Stimulated activated CD4-positive, alpha-beta T cell treated with anti-CD3 and anti-CD28 coated beads, Interleukin-2, amount 100 ng/mL, for 24 hours (primary cell): ENCODE results near the gene SLCO3A1.
"Not testable (repeated sequence)": the region's sequence is repeated elsewhere in the genome, so short reads cannot be mapped to it uniquely, and the experiment has no call there.

Experiments
- DNase-seq, 2 donors: peaks; one replicate each; pipeline ENCODE4 v3.0.0-alpha.2; 2020

SLCO3A1 gene

DNA sequence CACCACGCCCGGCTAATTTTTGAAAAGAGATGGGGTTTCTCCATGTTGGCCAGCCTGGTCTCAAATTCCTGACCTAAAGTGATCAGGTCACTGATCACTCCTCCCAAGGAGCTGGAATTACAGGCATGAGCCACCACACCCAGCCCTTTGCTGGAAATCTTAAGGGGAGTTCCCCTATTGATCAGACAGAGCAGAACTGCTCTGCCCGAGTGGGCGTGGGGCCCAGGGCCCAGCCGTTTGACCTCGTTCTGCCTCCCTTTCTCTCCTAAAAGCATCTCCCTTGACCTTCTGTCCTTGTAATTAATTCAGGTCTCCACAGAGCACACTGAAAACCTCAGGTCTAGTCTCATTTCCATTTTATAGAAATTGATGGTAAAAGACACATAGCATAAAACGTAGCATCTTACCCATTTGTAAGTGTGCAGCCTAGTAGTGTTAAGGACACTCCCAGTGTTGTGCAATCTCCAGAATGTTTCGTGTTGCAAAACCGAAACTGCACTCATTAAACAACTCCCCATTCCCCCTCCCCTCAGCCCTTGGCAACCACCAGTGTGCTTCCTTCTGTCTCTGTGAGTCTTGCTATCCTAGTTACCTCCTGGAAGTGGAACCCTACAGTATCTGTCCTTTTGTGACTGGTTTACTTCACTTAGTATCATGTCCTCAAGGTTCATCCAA lies 89.3 kb downstream of the SLCO3A1 start:
- peak; percentile 21 to 46 for DNase-seq

DNA sequence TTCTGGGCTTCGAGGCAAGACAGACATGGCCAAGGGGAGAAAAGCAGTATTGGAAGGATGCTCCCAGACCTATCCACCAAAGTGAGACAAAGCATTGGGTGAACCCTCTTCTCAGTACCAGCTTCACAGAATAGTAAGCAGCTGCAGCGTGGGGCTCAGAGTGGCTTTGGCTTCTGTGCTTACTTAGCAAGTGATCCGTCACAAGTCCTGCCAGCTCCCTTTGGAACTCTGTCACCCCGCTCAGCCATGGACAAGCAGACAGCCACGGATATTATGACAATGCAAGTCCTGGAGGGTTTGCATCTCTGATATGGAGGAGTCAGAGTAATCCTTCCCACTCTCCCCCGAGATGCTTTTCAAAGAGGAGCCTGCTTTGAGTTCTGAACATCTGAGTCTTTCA lies 90.8 kb downstream of the SLCO3A1 start:
- DNase-seq = no peak

DNA sequence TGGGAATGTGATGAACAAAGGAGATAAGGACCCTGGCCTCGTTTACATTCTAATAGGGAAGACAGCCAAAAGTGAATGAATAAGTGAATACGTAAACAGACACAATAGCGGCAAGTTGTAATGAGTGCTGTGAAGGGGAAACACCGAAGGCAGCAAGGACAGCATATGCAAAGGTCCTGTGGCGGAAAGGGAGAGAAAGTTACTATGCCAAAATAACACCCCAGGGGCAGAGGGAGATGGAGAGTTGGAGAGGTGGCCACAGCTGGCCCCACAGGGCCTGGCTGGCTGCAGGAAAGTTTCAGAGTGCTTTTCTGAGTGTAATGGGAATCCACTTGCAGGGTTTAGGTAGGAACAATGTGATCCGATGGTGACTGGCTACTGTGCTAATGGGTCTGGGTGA lies 91.9 kb downstream of the SLCO3A1 start:
- no peak for DNase-seq

DNA sequence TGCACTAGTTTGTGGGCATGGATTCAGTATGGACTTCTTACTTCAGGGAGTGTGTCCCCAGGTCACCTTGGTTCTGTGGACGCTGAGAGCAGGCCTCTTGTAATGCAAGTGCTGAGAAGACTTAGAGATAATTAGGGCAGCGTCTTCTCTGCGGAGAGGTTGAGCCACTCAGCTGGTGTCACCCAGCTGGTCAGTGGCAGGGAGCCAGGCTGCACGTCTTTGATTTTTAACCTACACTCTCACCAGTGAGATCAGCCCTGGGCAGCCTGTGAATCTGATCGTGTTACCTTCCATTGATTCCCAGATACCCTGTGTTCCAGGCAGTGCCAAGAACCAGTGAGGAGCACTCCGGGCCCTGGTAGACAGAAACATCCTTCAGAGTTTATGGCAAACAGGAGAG lies 92.6 kb downstream of the SLCO3A1 start:
- no peak for DNase-seq

DNA sequence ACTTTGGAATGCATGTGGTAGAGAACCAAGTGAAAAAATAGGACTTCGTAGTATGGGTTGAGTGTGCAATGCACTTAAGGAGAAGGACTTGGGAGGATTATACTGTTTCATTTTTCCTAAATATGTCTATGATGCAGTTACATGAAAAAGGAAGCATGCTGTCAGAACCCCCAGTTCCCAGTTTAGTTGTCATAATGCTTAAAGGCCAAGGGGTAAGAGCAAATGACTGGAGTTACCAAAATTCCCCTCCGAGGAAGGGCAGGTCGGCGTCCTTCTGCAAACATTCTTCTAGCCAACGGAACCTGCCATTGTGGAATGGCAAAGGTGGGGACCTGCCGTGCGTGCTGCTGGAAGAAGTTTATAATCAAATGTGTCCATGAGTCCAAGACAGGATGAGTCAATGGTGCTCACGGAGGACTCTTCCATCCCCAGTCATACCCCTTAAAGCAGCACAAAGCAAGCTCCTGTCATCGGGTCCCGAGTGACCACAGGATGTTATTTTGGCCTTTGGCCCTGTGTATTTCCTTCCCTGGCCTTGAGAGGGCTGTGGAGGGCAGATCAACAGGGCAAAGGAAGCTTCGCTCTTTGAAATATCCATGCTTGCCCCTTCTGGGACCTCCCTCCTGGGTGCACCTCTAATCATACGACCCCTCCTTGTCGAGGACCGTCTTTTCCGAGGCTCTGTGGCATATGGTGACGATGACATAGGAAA lies 93.2 kb downstream of the SLCO3A1 start:
- no peak for DNase-seq

DNA sequence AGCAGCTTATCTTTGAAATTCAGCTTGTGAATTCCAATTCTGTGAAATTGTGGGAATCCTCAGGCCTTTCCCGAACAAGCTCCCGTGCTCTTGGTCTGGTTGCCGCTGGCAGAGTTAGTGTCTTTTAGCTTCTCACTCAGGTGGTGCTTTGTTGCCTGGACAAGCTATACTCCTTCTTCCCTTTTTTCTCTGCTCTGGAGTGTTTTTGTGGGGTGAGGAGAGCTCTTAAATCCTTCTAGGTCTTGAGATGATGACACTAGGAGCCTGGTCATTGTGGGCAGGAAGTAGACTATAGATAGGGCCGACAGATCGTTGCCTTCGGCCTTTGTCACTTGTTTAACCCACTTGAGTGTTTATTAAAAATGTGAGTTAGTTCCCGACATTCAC lies 93.8 kb downstream of the SLCO3A1 start:
- no peak for DNase-seq

DNA sequence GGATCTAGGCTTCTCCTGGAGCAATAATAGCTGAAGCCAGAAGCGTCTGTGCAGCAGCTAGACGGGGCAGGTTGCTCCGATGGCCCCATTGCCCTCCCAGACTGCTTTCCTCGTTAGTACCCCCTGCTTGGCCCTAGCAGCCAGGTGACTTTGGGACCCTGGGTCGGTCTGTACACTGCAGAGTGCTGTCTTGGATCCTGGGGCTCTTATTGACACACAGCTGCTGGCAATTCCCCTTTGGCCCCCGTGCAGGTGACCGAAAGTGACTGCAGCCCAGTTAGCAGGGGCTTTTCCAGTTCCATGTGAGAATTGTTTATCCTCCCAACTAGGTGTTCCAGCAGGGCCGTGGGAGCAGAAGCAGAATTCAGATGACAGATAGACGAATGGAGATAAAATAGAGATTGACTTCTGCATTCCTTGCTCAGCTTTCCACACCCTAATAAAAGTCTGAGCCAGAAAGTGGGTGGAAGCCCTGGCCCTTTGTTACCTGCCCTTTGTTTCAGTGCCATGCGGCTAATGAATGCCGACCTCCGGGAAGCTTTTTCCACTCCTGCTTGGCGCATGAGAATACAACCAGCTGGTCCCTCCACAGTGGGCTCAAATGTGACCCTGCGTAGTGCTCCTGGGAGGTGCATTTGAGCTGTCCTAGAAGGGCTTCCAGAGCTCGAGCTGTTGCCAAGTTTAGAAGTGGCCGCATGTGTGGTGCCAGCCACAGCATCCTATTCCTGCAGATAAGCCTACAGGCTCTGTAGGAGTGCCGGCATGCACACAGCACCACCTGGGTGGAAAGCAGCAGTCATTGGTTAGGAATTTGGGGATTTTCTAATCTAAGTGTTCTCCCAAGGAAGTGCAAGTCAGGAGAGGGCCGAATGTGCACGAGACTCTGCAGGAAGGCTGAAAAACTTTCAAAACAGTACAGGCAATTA lies 94.4 kb downstream of the SLCO3A1 start:
- DNase-seq = no peak

DNA sequence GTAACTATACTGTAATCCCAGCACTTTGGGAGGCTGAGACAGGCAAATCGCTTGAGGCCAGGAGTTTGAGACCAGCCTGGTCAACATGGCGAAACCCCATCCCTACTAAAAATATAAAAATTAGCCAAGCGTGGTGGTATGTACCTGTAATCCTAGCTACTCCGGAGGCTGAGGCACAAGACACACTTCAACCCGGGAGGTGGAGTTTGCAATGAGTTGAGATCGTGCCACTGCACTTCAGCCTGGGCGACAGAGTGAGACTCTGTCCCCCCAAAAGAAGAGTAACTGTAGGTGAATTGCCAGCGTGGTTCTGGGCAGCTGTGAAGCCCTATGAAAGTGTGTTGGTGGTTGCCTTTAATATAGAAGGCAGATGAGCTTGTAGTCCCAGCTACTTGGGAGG lies 95.9 kb downstream of the SLCO3A1 start:
- DNase-seq = no peak

DNA sequence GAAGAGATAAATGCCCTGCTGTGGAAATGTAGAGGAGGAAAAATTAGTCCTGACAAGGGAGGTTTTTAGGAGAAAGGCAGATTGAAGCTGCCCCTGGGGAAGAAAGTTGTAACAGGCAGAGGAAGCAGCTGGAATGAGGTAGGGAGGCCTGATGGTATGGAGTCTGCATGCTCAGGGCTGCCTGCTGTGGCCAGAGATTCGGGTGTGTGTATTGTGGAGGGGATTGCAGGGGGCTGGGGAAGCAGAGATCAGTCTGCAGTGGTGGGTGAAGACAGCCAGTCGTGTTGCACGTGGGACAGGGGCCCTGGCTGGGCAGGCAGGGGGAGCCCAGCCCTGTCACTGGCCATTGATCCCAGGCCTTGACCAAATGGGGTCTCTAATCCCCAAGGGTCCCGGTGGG lies 96.5 kb downstream of the SLCO3A1 start:
- DNase-seq = no peak

DNA sequence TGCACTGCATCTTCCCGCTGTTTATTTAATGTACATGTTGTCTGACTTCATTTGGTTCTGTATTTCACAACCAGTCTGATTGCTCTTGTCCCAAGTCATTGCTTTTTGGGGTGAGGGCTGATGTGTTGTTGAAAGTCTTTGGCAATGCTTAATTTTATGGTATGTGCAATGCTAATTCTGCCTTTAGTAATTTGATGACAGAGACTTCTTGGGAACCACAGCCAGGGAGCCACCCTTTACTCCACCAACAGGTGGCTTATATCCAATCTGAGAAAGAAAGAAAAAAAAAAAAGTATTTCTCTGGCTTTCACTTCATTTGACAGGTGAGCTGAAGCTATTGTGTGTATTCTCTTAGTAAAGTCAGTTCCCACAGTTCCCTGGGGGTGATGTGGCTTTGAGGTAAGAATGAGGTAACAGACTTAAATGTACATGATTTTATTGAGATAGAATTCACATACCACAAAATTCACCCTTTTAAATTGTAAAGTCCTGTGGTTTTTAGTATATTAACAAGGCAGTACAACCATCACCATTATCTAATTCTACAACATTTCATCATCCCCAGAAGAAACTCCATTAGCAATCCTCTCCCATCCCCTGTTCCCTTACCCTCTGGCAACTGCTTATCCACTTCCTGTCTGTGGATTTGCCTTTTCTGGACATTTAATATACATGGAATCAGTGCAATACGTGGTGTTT lies 97.3 kb downstream of the SLCO3A1 start:
- no peak for DNase-seq

DNA sequence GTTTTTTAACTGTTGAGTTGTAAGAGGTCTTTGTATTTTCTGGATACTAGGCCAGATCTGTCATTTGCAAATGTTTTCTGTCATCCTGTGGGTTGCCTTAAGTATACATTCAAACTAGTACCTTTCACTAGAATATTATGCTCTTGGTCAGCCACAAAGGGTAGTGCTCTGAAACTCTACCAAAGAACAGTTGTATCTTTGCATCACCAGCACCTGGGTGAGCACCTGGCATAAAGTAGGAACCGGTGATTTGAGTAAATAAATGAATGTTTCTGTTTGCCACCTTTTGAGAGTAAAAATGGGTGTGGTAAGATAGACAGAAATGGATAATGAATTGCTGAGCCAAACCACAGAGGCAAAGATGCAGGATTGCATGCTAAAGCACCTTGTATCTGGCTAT lies 98.7 kb downstream of the SLCO3A1 start:
- no peak for DNase-seq

DNA sequence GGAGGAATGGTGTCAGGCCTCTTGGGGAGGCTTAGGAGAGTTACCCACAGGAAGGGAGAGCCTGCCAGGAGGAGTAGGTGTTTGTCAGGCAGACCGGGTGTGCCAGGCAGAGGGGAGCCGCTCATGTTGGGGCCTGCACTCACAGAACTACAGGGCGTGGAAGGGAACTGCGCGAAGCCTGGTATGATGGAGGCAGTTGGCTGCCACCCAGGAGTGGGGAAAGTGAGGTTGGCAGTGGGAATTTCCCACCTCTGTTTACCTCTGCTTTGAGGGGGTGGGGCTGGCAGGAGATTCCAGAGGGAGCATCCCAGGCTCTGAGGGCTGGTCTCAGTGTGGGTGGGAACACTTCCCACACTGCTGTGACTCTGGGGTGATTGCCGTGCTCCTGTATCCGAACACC lies 99.9 kb downstream of the SLCO3A1 start:
- no peak for DNase-seq

DNA sequence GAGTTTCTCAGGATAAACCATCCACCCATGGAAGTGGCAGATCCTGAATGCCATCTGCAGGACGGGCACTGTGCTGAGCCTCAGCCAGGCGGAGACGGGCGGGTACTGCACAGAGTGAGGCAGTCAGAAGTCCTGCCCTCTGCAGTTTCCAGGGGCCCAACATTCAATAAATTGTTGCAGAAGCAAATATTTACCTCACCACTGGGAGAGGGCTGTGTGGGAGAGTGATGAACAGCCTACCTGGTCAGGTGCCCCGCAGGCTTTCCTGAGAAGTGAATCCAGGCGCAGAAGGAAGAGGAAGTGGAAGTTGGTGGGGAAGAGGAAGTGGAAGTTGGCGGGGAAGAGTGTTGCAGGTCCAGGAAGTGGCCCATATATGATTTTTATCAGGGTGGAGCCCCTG lies 100.8 kb downstream of the SLCO3A1 start:
- no peak for DNase-seq

DNA sequence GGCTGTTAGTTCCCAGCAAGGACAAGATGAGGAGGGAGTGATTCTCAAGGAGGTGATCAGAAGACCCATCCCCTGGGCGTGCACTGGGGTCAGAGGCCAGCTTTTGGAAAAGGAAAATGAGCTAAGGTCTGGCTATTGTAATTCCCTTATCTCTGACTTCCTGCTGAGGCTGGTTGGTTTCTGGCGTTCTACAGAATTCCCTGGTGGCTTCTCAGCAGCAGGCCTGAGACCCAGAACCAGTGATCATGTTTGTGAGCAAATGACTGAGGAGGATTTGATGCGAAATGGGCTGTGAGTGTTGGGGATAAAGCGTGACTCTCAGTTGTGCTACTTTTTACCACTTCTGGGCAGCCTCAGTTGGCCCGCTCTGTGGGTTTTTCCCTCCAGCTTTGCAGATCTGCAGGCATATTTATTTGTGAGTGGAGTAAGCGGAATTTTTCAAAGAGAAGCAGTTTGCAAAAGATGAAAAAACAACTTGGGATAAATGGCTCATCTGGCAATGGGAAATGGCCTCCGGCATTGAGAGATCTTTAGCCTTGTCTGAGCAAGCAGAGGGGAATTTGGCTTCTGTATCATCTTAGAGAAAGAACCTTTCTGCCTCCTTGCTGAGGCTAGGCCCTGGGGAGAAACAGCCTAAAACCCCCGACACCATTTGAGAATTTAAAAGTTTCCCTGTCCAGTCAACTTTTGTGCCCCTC lies 102.7 kb downstream of the SLCO3A1 start:
- DNase-seq = no peak

DNA sequence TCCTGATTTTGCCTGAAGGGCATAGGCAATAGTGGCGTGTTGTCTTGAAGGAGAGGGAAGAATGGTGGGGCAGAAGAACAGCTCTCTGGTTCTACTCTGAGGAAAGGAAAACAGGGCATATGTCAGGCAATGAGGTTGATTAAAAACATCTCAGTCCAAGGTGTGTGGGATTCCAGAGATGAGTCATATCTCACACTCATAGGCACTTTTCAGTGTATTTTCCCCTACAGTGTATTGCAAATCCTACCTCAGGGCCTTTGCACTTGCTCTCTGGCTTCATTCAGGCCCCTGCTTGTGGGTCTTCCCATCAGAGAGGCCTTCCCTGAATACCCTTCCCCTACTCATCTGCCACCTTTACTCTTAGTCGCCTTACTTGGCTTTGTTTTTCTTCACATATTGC lies 107.8 kb downstream of the SLCO3A1 start:
- DNase-seq = no peak

DNA sequence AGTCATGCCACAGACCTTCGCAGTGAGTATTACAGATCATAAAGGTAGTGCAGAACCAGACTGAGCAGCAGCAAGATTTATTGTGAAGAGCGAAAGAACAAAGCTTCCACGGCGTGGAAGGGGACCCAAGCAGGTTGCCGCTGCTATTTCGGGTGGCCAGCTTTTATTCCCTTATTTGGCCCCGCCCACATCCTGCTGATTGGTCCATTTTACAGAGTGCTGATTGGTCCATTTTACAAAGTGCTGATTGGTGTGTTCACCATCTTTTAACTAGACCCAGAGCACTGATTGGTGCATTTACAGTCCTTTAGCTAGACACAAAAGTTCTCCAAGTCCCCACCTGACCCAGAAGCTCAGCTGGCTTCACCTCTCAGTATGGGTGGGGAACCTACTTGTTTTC lies 110.2 kb downstream of the SLCO3A1 start:
- DNase-seq = not testable (repeated sequence)

DNA sequence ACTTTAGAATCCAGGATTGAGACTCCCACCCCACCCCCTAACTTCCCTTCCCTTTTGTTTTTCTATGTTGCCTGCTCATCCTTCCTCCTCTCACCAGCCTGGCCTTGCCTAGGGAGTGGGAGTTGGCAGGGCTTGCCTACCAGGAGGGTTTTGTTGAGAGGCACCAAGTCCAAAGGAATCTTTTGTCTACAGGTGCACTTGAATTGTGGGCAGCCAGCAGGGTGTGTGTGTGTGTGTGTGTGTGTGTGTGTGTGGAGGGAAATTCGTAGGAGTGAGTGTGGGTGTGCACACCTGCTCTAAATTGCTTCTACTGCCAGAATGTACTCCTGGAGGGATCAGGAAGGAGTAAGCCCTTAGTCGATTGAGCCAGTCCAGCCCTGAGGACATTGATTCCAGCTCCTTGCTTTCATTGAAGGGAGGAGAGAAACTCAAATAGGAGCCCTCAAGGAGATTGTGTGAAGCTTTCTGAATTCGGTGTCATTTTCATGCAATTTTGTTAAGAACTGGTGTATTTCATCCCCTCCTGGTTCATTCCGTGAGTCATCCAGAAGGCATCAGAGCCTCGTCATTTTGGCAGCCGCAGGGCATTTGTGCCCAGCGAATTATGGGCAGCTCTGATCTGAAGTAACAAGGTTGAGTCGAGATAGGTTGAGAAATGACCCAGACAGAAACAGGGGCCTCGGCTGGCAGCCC lies 112.1 kb downstream of the SLCO3A1 start:
- DNase-seq = no peak

DNA sequence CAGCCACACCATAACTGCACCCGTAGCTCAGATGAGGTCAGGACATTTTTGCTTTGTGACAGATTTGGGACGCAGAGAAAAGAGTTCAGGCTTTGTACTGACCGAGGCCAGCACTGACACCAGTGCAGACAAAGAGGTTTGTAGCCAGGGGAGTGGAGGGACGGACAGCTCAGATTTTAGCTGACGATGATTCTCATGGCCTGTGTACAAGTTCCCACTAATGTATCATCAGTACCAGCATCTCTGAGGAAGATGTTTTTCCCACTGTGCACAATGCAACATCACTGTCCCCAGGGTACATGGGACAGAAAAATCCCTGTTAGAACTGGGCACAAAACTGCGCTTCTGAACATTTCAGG lies 112.7 kb downstream of the SLCO3A1 start:
- no peak for DNase-seq

DNA sequence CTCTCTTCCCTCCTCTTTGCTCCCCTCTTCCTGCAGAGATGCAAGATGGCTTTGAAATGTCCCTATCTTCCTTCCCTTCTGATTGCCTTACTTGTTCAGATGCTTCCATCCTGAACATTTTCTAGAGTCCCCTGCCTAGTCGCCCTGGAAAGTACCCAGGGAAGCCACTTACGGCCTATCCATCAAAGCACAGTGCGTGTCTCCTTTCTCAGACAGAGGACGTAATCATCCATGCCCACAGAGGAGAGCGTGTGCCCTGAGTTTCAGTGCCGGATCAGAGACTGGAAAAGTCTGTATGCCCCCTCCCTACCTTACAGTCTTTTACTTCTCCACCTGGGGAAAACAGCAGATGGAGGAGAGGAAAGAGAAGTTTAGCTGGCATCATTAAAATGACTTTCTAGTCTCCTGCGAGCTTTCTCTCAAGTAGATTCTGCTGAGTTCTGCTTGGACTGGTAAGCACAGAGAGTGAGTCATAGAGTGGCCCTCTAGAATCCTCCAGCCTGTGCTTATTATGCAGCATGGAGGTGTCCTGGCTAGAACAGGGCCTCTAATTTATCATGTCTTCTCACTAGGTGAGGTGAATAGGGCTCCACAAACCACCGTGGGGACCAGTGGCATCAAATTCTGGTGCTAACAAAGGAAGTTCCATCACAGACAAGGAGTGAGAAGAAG lies 114.6 kb downstream of the SLCO3A1 start:
- no peak for DNase-seq

DNA sequence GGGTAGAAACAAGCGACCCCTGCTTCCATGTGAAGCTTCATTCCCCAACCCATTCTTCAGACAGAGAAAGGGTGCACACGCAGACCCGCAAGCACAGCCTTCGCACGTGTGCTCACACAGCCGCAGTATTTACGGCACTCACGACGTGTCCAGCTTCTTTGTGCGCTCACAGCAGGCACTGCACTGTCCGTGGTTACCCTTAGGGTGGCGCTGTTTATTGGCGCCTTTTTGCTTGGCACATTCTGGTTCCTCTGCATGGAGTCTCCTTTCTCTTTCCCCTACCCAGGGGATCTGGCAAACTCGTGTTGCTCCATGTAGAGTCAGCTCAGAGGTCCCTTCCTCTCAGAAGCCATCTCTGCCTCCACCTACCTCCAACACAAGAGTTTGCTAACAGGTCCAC lies 115.1 kb downstream of the SLCO3A1 start:
- DNase-seq = no peak

DNA sequence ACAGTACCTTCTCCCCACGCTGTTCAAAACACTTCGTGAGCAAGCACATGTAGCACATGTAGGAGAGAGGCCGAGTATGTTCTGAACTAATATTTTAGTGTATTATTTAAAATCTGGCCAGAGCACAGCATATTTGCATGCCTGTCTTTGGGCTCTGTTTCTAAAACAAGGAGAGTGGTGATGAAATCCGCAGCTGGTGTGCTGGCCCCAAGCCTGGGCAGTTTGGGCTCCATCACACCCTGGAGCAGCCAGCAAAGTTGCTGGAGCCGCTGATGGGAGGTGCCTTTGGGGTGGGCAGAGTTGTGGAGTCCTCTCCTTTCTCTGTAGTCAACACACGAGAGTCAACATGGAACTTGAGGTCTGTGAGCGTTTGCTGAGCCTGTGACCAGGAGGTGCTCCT lies 116.6 kb downstream of the SLCO3A1 start:
- no peak for DNase-seq
